ENCODE results near the gene PAOX. TPM values are rescaled to one million over a fixed set of nuclear protein-coding genes. Genes with fewer than 3 reads are reported as not detected.

The PAOX gene
- 6.4 and 7.8 TPM in 2 replicates for total RNA-seq

DNA sequence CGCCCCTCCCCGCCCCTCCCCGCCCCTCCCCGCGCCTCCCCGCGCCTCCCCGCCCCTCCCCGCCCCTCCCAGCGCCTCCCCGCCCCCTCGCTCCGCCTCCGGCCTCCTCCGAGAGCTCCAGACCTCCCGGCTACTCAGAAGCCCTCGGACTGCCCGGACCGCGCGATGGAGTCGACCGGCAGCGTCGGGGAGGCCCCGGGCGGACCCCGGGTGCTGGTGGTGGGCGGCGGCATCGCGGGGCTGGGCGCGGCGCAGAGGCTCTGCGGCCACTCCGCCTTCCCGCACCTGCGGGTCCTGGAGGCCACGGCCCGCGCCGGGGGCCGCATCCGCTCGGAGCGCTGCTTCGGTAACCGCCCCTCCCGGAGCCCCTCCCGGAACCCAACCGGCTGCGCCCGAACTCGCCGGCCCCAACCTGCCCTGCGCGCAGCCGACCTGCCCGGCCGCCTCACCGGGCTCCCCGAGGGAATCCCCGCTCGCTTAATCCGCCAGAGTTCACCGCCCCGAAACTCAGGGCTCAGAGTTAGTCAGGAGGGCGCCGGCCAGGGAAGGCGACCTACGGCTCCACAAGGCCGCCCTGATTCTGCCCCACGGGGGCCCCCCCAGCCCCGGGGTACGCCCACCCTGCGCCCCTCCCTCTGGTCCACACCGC is at the start of gene PAOX:
PAOX (plus strand) TSS at position 111 of the 649 bp plus-strand sequence; CDS start at position 166, 55 bp downstream.
- H3K4me3 ChIP-seq (ENCODE audit: low read depth, low read length), result peak within 1 kb of the TSS; percentile 72
- peak; percentile 66 for DNase-seq (ENCODE audit: low read depth)
- TF ChIP-seq, protein P1, sequence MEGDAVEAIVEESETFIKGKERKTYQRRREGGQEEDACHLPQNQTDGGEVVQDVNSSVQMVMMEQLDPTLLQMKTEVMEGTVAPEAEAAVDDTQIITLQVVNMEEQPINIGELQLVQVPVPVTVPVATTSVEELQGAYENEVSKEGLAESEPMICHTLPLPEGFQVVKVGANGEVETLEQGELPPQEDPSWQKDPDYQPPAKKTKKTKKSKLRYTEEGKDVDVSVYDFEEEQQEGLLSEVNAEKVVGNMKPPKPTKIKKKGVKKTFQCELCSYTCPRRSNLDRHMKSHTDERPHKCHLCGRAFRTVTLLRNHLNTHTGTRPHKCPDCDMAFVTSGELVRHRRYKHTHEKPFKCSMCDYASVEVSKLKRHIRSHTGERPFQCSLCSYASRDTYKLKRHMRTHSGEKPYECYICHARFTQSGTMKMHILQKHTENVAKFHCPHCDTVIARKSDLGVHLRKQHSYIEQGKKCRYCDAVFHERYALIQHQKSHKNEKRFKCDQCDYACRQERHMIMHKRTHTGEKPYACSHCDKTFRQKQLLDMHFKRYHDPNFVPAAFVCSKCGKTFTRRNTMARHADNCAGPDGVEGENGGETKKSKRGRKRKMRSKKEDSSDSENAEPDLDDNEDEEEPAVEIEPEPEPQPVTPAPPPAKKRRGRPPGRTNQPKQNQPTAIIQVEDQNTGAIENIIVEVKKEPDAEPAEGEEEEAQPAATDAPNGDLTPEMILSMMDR (IDR thresholded peaks at IDR 0.05; ENCODE audit: insufficient read depth, low read depth, low read length), result no peak

DNA sequence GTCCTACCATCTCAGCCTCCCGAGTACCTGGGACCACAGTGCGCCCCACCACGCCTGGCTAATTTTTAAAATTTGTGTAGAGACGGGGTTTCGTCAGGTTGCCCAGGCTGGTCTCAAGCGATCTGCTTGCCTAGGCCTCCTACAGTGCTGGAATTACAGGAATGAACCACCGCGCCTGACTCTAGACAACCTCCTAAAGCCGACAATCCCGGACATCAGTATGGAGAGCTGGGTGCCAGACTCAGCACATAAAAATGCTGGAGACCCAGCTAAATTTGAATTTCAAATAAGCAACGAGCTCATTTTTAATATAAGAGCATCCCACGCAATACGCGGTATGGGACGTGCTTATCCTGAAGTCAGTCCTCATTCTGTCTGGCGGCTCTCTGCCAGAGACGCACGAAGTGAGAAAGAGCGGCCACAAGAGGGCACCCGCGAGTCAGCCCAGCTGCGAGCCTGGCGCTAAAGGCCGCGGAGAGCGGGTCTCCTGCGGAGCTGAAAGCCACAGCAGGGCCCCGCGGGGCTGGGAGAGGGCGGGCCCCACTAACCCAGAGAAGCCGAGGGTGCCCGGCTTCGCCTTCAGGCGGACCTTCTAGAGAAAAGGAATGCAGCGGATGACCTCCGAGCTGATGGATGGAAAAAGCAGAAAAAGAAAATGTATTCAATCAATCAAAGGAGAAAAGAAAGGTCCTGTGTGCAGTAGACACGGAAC is 49.4 kb upstream of the PAOX start:
- H3K4me3 ChIP-seq (ENCODE audit: low read depth, low read length), result peak overlapping the region; percentile 19
- peak; percentile 86 for DNase-seq (ENCODE audit: low read depth)
- TF ChIP-seq, protein P1 (IDR thresholded peaks at IDR 0.05; ENCODE audit: insufficient read depth, low read depth, low read length), result peak; percentile 95

DNA sequence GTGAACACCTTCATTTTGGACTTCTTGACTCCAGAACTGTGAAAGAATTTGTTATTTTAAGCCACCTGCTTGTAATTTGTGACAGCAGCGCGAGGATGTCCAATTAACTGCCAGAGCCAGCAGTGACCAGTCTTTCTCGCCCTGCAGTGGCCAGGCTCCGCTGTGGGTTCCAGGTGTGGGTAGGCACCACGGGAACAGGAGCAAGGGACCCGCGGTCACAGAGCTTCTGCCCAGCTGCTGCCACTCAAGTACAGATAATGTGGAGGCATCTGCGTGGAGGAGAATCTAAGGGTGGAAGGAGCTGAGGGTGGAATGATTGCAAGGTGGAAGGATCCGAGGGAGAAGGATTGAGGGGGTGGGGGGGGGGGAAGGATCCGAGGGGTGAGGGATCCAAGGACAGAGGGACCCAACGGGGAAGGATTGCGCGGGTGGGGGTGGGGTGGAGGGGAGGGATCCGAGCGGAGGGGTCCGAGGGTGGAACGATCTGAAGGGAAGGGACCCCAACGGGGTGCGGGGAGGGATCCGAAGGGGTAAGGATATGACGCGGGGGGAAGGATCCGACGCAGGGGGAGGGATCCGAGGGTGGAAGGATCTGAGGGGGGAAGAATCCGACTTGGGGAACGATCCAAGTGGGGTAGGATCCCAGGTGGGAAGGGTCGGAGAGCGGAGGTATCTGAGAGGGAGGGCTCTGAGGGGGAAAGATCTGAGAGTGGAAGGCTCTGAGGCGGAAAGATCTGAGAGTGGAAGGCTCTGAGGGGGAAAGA is 45.9 kb upstream of the PAOX start:
- DNase-seq (ENCODE audit: low read depth), result no peak
- TF ChIP-seq, protein P1 (IDR thresholded peaks at IDR 0.05; ENCODE audit: insufficient read depth, low read depth, low read length), result no peak
- H3K4me3 ChIP-seq (ENCODE audit: low read depth, low read length), result no peak overlapping the region

DNA sequence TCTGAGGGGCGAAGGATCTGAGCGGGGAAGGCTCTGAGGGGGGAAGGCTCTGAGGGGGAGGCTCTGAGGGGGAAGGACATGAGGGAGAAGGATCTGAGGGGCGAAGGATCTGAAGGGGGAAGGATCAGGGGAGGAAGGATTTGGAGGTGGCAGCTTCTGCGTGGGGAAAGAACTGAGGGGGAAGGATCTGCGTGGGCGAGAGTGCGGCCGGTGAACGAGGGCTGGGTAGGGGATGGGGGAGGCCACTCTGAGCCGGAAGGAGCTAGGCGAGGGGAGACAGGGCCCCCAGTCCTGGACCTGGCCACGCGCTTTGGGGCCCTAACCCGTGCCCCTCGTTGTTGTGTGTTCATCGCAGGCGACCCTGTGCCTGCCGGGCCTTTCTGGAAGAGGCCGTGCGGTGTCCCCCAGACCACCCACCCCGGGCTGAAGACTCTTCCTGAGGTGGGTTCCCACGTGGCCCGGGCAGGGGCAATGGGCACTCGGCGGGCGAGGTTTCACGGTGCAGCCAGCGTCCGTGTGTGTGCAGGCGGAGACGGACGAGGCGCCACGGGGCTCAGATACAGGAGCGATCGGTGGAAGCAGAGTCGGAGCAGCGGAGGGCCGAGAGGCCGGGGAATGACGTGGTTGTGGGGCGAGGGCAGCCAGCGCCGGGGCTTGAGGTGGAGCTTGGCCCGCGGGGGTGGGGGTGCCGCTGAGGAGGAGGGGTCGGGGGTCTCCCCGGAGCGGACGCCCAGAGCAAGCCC is 44.4 kb upstream of the PAOX start:
- DNase-seq (ENCODE audit: low read depth), result no peak
- peak overlapping the region; percentile 52 for H3K4me3 ChIP-seq (ENCODE audit: low read depth, low read length)
- TF ChIP-seq, protein P1 (IDR thresholded peaks at IDR 0.05; ENCODE audit: insufficient read depth, low read depth, low read length), result no peak

DNA sequence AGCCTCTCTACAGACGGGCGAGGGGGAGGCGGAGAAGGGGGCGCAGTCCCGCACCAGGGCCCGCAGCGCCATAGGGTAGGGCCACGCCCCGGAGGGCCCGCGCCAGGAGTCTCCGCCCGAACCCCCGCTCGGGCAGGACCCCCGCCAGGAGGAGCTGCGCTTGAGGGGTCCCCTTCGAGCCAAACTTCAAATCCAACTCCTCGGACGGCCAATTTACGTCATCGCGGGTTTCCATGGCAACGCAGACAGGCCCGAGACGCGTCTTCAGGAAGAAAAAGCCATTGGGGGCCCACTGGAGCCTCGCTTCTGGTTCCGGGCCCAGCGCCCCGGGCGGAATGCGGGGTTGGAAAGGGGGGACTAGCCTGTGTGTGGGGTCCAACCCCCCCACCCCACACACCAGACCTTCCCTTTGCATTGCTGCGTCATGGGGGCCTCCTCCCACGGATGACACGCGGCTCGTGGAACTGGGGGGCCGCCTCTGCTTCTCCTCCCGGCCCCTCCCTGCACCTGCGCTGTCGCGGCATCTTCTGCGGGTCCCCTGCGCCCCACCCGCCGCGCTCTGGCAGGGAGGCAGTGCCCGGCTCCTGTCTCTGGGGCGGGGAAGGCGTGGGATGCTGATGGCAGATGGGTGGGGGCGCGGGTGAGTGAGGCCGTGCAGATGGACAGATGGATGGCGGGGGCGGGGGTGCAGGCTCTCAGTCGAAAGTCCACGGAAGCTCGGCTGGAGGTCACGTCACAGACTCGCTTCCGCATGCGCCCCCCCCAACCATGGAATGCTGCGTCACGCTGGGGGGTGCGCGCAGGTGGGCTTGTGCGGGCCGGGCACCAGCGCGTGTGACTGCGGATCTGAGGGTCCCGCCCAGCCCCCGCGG is 43.6 kb upstream of the PAOX start:
- TF ChIP-seq, protein P1 (IDR thresholded peaks at IDR 0.05; ENCODE audit: insufficient read depth, low read depth, low read length), result no peak
- DNase-seq (ENCODE audit: low read depth), result peak; percentile 61

More for the DNA sequence above, 43.6 kb upstream of the PAOX start:
- peak overlapping the region; percentile 52 for H3K4me3 ChIP-seq (ENCODE audit: low read depth, low read length)
